Caco-2 (cell line): ENCODE measurements around the gene GSTT4. TPM values are rescaled to one million over a fixed set of nuclear protein-coding genes. Genes with fewer than 3 reads are reported as not detected.

Source experiments
- BruUV-seq: library from RNA; stranded (reverse); fragments of 400-500 nt; replicated peaks from 2 replicates; lab custom pipeline; 2021; lab: Mats Ljungman, UMichigan
- CTCF ChIA-PET: fragments of 300-600 bp; sonication (Branson Sonifier 250); formaldehyde crosslinking; loops from one replicate; lab custom pipeline; 2022; ENCODE audit warnings: antibody characterized with exemption; lab: Charles Lee
- POLR2A ChIA-PET: fragments of 300-600 bp; sonication (Branson Sonifier 250); formaldehyde crosslinking; loops from one replicate; lab custom pipeline; 2022; ENCODE audit warnings: antibody characterized with exemption; lab: Charles Lee
- DNase-seq, 2 experiments: peaks; one replicate each; pipeline versions ENCODE4 v3.0.0 to v3.0.0-alpha.2; 2020 to 2022
- H3K27me3 ChIP-seq: replicated peaks from 2 replicates; pipeline ENCODE4 v1.6.0; 2011; ENCODE audit warnings: low read length; ENCODE audit not compliant: control insufficient read depth, insufficient read depth
- H3K36me3 ChIP-seq: 2 replicates; pipeline ENCODE4 v1.5.1; 2011; ENCODE audit warnings: low read length; ENCODE audit not compliant: control insufficient read depth, insufficient read depth
- H3K4me1 ChIP-seq: fragments of 250-450 bp; sonication (Bioruptor Pico); 2 replicates; pipeline ENCODE4 v1.5.1; 2020; ENCODE audit warnings: mild to moderate bottlenecking
- H3K4me3 ChIP-seq: 2 replicates; pipeline ENCODE4 v1.5.1; 2011; ENCODE audit warnings: low read depth, mild to moderate bottlenecking, control low read depth, low read length
- H3K9me3 ChIP-seq: fragments of 250-450 bp; sonication (Bioruptor Pico); 2 replicates; pipeline ENCODE4 v1.5.1; 2020; ENCODE audit warnings: mild to moderate bottlenecking, moderate library complexity
- H3K27ac Mint-ChIP-seq: one replicate; pipeline ENCODE4 v1.8.0; 2022; ENCODE audit warnings: mixed read lengths; ENCODE audit not compliant: unreplicated experiment
- H3K27me3 Mint-ChIP-seq: one replicate; pipeline ENCODE4 v1.8.0; 2022; ENCODE audit warnings: mixed read lengths; ENCODE audit not compliant: insufficient read depth, unreplicated experiment
- H3K36me3 Mint-ChIP-seq: one replicate; pipeline ENCODE4 v1.8.0; 2022; ENCODE audit warnings: mild to moderate bottlenecking, mixed read lengths; ENCODE audit not compliant: insufficient read depth, unreplicated experiment
- H3K4me1 Mint-ChIP-seq: one replicate; pipeline ENCODE4 v1.8.0; 2022; ENCODE audit warnings: low read depth, mixed read lengths; ENCODE audit not compliant: unreplicated experiment
- H3K4me3 Mint-ChIP-seq: one replicate; pipeline ENCODE4 v1.8.0; 2022; ENCODE audit warnings: mild to moderate bottlenecking, moderate library complexity, mixed read lengths; ENCODE audit not compliant: unreplicated experiment
- H3K9me3 Mint-ChIP-seq: one replicate; pipeline ENCODE4 v1.8.0; 2022; ENCODE audit warnings: mixed read lengths; ENCODE audit not compliant: unreplicated experiment
- CTCF ChIP-seq, 2 experiments: fragments of 200-600 bp in 1 of 2; IDR thresholded peaks; 1 replicate in 1 of 2; 2 replicates in 1 of 2; pipeline versions ENCODE4 v1.5.1 to v1.8.0; 2011 to 2022; ENCODE audit warnings: antibody characterized with exemption in 1 of 2, control low read depth in 1 of 2, inconsistent platforms in 1 of 2, low read depth in 1 of 2, low read length in 1 of 2, mild to moderate bottlenecking in 1 of 2, moderate library complexity in 1 of 2; ENCODE audit not compliant: insufficient read depth in 1 of 2, severe bottlenecking in 1 of 2, unreplicated experiment in 1 of 2
- intact Hi-C: fragments of 100-400 bp; cut with micrococcal nuclease; formaldehyde crosslinking; loops from one replicate; pipeline ENCODE4 v1.10.0; 2022; ENCODE audit not compliant: unreplicated experiment
- total RNA-seq: library from RNA; stranded (reverse); gene quantifications from 2 replicates; pipeline ENCODE4 v1.2.3, GENCODE V29; 2022

The GSTT4 gene
- total RNA-seq, 1 experiment from 2014 or later, result 0.16 TPM

DNA sequence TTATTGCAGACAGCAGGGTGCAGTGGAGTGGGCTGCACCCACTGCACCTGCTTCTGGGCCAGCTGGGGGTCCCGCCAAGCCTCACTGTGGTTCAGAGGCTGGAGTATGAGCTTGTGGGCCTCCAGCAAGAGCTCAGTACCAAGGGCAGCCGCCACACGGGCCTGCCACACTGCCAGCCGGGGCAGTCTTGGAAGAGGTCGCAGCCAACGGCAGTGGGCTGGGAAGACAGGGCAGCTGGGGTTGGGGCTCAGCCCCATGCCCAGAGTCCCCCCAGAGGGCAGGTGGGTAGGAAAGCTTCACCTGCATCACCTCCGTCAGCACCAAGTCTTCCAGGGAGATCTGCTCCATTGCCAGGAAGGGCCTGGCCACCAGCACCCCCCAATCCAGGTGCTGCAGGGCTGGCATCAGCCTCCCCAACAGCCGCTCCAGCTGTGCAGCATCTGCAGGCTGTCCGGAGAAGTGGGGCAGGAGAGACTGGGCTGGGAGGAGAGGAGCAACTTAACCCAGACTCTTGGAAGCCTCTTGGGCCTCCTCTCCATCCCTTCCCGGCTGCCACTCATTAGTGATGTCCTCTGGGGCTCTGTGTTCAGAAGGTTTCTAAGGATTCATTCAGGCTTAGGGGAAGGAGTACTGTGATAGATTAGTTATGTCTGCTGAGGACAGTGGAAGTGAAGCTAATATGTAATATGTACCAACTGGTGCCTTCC is 1.1 kb upstream of the GSTT4 start:
- POLR2A ChIA-PET, result no interaction called here
- intact Hi-C loops, result no loop called here

DNA sequence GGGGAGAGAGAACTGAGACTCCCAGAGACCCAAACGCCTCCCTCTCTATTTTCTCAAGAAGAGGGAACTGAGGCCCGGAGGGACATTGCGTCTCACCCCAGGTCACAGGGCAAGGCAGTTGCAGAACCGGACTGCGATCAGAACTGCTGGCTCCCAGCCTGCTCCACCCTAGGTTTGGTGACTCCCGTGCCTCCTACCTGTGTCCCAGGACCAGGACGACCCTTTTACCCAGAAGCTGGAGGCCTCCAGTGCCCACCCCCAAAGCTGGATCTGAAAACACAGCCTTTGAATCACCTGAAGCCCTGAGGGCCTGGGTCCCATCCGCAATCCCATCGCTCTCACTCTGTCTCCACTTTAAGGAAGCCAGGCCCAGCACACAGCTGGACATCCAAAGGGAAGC is 1.4 kb downstream of the GSTT4 start:
- no peaks in the 10 kb centered on the region for H3K27me3 ChIP-seq
- ChIA-PET POLR2A (no interaction called here), CTCF (no interaction called here)
- Mint-ChIP-seq H3K4me1 (peaks cover 5% of the 10 kb centered on the region), H3K36me3 (no peaks in the 10 kb centered on the region), H3K27ac (no peak overlapping the region), H3K9me3 (no peaks in the 10 kb centered on the region), H3K27me3 (no peaks in the 10 kb centered on the region), H3K4me3 (no peak overlapping the region)
- peaks cover 10% of the 10 kb centered on the region for H3K4me1 ChIP-seq
- H3K4me3 ChIP-seq, result no peak overlapping the region
- DNase-seq, result no peak
- intact Hi-C loops, result no loop called here
- H3K9me3 ChIP-seq, result no peaks in the 10 kb centered on the region
- BruUV-seq, result no TSS peak
- no peak for TF ChIP-seq CTCF (IDR thresholded peaks at IDR 0.05; ENCODE audit: insufficient read depth in 1 of 2, low read depth in 1 of 2, low read length in 1 of 2, severe bottlenecking in 1 of 2, unreplicated experiment in 1 of 2)
- no peaks in the 10 kb centered on the region for H3K36me3 ChIP-seq

More for the DNA sequence above, 1.1 kb upstream of the GSTT4 start:
- Histone ChIP-seq H3K27me3 (no peaks in the 10 kb centered on the region), H3K9me3 (peaks cover 11% of the 10 kb centered on the region; the same call in 1 of the 2 replicates), H3K4me1 (peaks cover 26% of the 10 kb centered on the region), H3K4me3 (no peak overlapping the region), H3K36me3 (no peaks in the 10 kb centered on the region)
- Mint-ChIP-seq H3K27ac (no peak overlapping the region), H3K36me3 (peaks cover 13% of the 10 kb centered on the region), H3K4me1 (peaks cover 20% of the 10 kb centered on the region), H3K27me3 (no peaks in the 10 kb centered on the region), H3K9me3 (peaks cover 12% of the 10 kb centered on the region), H3K4me3 (no peak overlapping the region)
- BruUV-seq, result no TSS peak
- CTCF ChIA-PET, result interaction anchor here (0.6 to 1.1 kb wide), 2 partner anchors 10 to 149 kb away, joined by 3 to 5 read pairs; partner anchors contain the start of gene SLC2A11
- no peak for DNase-seq
- TF ChIP-seq CTCF (IDR thresholded peaks at IDR 0.05; ENCODE audit: insufficient read depth in 1 of 2, low read depth in 1 of 2, low read length in 1 of 2, severe bottlenecking in 1 of 2, unreplicated experiment in 1 of 2), result no peak

GRCh38 chr22:24002851-24003250 is 2.4 kb downstream of the GSTT4 start:
- no peak for DNase-seq
- Mint-ChIP-seq H3K27me3 (no peaks in the 10 kb centered on the region), H3K27ac (no peak overlapping the region), H3K4me1 (no peaks in the 10 kb centered on the region), H3K4me3 (no peak overlapping the region), H3K9me3 (no peaks in the 10 kb centered on the region), H3K36me3 (no peaks in the 10 kb centered on the region)
- Histone ChIP-seq H3K9me3 (no peaks in the 10 kb centered on the region), H3K36me3 (no peaks in the 10 kb centered on the region), H3K27me3 (no peaks in the 10 kb centered on the region), H3K4me1 (peaks cover under 1% of the 10 kb centered on the region; the same call in 1 of the 2 replicates), H3K4me3 (no peak overlapping the region)
- ChIA-PET CTCF (no interaction called here), POLR2A (no interaction called here)
- intact Hi-C loops, result no loop called here
- no peak for TF ChIP-seq CTCF (IDR thresholded peaks at IDR 0.05; ENCODE audit: insufficient read depth in 1 of 2, low read depth in 1 of 2, low read length in 1 of 2, severe bottlenecking in 1 of 2, unreplicated experiment in 1 of 2)
- no TSS peak for BruUV-seq
